A204.1 (cell line): Measurements from ENCODE around the gene SYF2.
"Not testable (repeated sequence)": the region's sequence is repeated elsewhere in the genome, so short reads cannot be mapped to it uniquely, and the experiment has no call there.

Experiments
- FAIRE-seq: peaks from 2 replicates; lab custom pipeline; 2012; peaks lifted over from hg19 to GRCh38; lab: Jason Lieb, UNC

SYF2 gene

GRCh38 chr1:25205786-25206185 is 26.5 kb downstream of the SYF2 start:
- no peak for FAIRE-seq

- peak; percentile 56 for FAIRE-seq
Measured at GRCh38 chr1:25204797-25205480, 27.4 kb downstream of the SYF2 start.

- FAIRE-seq, result no peak
Measured at GRCh38 chr1:25201006-25201405, 31.3 kb downstream of the SYF2 start.

DNA sequence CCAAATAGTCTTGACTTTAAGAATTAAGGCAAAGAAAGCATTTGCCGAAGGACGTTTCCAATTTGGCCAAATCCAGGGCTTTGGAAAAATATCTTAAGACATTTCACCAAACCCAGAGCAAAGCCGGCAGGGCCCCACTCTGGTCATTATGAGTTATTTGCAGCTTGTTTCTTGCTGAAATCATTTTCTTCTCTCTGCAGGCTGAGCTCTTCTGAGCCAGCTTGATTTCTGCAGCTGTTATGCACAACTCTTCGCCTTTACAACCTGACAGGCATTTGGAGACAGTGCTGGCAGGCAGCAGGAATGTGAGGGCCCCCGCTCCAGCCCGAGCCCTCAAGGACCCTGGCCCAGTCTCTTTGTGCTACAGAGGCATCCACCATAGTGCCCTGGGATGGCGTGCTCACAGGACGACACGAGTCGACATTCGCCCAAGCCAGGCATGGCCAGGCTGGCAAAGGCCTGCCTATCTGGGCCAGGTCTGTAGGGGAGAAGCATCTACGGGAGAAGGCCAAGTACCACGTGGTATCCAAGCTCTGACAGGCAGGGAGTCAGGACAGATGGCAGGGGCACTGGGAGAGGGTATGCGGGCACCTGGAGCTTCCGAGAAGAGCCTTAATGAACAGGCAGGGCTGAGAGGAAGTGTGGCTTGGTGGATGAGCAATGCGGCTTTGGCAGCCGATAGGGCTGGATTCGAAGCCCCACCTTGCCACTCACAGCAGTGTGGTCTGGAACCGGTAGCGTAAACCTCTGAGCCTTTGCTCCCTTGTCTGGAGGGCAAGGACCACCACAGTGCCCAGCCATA is 32.3 kb downstream of the SYF2 start:
- no peak for FAIRE-seq

- no peak for FAIRE-seq
Measured at GRCh38 chr1:25198663-25199252, 33.5 kb downstream of the SYF2 start.

DNA sequence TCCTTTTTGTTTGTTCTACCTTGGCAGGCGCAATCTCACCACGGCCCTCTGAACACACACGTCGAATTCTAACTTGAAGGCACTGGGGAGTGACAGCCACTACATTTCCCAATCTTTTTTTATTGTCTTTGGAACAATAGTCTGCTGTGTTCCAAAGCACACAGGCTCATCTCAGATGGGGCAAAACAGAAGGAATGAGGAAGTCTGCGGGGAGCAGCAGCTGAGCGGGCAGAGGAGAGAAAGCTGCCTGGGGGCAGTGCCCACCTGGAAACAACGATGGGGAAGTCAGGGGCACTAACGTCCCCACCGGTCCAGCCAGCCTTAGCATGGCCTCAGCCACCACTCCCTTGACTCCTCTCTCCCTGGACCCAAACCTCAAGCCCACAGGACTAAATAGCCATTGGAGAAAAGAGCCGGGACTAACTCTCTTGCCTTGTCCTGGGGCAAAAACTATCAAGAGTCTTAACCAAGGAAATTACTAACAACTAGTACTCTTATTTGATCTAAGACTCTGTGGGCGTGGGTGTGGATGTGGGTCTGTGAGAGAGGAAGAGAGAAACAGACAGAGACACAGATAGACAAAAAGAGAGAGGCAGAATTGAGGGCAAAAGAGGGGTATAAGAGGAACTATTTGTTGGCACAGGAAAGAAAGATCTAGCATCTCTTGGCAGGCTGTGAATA is 34.2 kb downstream of the SYF2 start:
- FAIRE-seq, result no peak

- no peak for FAIRE-seq
Measured at GRCh38 chr1:25197235-25197975, 34.9 kb downstream of the SYF2 start.

GRCh38 chr1:25196830-25197229 is 35.5 kb downstream of the SYF2 start:
- FAIRE-seq, result no peak

DNA sequence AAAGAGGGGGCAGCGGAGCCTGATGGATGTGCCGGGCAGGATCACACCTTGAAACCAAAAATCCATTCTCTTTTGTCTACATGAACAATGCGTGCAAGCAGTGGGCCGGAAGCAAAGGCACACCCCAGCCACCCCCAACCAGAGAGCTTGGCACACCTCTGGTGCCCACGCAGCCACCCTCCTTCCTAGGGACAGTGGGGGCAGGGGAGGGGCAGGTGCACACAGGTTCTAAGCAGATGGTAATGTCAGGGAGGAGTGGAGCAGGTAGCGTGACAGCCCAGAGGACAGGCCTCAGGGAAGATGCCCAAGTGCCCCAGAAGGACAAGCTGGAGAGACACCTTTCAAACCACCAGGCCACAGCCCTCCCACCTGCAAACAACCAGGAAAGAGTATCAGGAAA is 36.5 kb downstream of the SYF2 start:
- no peak for FAIRE-seq

DNA sequence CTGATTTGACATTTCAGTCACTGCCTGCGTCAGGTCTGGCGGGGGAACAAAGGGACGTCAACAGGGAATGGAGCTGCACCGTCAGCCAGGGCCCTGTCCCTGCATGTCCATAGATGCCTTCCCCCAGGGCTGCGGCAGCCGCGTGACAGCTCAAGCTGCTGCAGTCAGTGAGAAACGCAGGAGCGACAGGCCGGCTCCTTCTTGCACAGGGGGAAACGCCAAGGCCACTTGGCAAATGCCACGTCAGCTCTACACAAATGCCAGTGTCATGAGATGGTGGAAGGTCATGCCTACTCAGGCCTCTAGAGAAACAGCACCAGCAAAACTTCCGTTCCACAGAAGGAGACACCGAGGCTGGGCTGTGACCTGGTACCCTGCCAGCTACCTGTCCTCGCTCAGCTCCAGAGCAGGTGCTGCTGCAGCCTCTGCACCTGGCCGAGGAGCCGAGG is 37.7 kb downstream of the SYF2 start:
- no peak for FAIRE-seq

- no peak for FAIRE-seq
Measured at GRCh38 chr1:25194054-25194453, 38.2 kb downstream of the SYF2 start.

DNA sequence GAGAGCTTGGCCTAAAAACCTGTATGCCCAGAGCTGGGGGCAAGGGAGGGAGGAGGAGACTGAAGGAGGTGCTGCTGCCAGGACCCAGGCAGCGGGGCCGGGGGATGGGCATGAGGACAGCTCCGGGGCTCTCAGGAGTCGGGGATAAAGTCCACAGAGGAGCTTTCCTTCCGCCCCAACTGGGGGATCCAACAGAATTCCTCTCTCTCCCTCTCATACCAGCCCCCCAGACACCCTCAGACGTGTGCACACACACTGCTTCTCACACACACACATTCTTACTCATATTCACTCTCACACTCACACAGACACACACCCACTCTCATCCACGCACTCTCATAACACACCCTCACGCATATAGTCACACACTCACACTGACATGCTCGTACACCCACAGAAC is 39.1 kb downstream of the SYF2 start:
- no peak for FAIRE-seq

DNA sequence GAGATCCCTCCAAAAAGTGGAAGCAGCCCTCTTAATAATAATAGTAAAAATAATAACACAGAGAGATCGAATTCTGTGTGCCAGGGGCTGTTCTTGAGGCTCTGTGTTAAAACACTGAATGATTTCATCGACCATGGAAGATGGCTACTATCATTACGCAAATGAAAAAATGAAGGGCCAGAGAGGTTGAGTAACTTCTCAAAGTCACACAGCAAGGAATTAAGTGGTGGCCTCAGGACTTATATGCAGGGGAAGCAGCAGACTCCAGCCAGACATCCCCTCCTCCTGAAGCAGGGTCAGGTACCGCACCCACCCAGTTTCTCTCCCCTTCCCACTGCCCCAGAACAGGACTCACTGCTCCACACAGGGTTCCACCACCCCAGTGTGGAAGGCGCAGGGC is 40.1 kb downstream of the SYF2 start:
- no peak for FAIRE-seq

- FAIRE-seq, result no peak
Measured at GRCh38 chr1:25190260-25190659, 42.0 kb downstream of the SYF2 start.

- not testable (repeated sequence) for FAIRE-seq
Measured at GRCh38 chr1:25187904-25188303, 44.4 kb downstream of the SYF2 start.

DNA sequence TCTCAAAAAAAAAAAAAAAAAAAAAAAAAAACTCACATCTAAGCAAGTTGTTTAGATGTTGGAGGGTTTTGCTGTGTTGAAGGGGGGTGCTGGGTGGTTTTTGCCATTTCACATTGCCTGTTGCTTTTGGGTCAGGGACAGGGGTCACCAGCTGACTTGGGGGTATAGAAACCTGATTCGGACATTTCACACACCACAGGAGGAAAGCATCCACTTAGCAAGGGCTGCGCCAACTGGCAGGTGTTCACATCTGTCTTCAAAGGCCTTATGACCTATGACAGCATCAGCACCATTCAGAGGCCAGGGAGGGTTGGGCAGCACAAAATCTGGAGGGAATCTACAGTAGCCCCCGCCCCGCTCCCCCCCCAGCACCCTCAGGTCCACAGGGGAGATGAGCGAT is 45.2 kb downstream of the SYF2 start:
- no peak for FAIRE-seq

DNA sequence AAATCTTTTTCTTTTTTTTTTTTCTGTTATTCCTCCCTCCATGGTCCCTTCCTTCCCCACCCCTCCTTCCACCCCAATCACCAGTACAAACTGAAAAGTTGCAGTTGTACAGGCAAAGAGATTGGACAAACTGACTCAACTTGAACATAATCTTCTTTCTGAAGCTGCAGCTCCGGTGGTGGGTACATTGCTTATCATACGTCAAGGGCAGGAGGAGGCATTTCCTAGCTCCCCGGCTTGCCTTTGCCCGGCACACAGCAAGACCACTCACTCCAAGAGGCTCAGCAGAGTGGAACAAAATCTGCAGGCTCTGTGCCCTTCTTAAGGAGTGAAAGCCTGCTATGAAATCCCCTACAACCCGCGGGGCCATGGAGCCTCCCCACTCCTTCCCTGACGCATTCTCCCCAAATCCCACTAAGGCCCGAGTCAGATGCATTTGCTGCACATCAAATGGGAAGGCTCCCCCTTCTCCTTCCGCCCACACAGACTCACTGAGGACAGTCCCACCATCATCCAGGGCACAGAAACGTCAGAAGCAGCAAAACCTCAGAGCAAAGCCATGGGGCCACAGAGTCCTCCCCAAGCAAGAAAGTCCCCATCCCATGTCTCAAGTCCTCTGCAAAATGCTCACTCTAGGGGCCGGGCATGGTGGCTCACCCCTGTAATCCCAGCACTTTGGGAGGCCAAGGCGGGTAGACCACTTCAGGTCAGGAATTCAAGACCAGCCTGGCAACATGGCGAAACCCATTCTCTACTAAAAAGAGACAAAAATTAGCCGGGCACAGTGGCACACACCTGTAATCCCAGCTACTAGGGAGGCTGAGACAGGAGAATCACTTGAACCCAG is 45.9 kb downstream of the SYF2 start:
- no peak for FAIRE-seq

GRCh38 chr1:25185409-25186160 is 46.7 kb downstream of the SYF2 start:
- FAIRE-seq, result no peak

- no peak for FAIRE-seq
Measured at GRCh38 chr1:25184001-25184762, 48.1 kb downstream of the SYF2 start.
